Measurements from ENCODE around the gene RUNDC1.
A peak's percentile ranks its signal among the peaks of the same experiment; 100 is the strongest.

RUNDC1 gene

GRCh38 chr17:42997984-42998938, 17.9 kb downstream of the RUNDC1 start, which contains the start of gene RPL27 (continued):
- TF ChIP-seq ATF2 (tag by site-specific recombination; IDR thresholded peaks at IDR 0.05; ENCODE audit: low read depth) (peak; percentile 90), TCF7L2 (IDR thresholded peaks at IDR 0.05; ENCODE audit: borderline replicate concordance, low read depth, low read length) (no peak; the same call in 1 of the 2 replicates), ZNF624 (tag by site-specific recombination; IDR thresholded peaks at IDR 0.05) (no peak), GFI1B (tag by site-specific recombination; IDR thresholded peaks at IDR 0.05) (no peak; the same call in 1 of the 2 replicates), ZNF677 (tag by site-specific recombination; IDR thresholded peaks at IDR 0.05) (no peak), ZFHX2 (tag by site-specific recombination; conservative IDR thresholded peaks at IDR 0.05) (0 out of 2 replicates have a peak, but pooled peaks have one; percentile 8), BCL11A (tag by site-specific recombination; IDR thresholded peaks at IDR 0.05; ENCODE audit: low read depth) (peak; percentile 78), ZNF169 (tag by site-specific recombination; IDR thresholded peaks at IDR 0.05) (no peak), ZBTB6 (tag by site-specific recombination; IDR thresholded peaks at IDR 0.05) (peak; percentile 98), ZNF426 (tag by site-specific recombination; IDR thresholded peaks at IDR 0.05) (no peak), ZNF658 (tag by site-specific recombination; IDR thresholded peaks at IDR 0.05) (no peak), ZNF701 (tag by site-specific recombination; IDR thresholded peaks at IDR 0.05) (no peak), ZNF202 (tag by site-specific recombination; IDR thresholded peaks at IDR 0.05; ENCODE audit: borderline replicate concordance) (no peak), ZNF221 (tag by site-specific recombination; IDR thresholded peaks at IDR 0.05; ENCODE audit: borderline replicate concordance) (no peak), MYNN (tag by site-specific recombination; IDR thresholded peaks at IDR 0.05; ENCODE audit: borderline replicate concordance) (peak; percentile 66), ZNF843 (tag by site-specific recombination; IDR thresholded peaks at IDR 0.05) (peak; percentile 84), ZNF791 (tag by site-specific recombination; IDR thresholded peaks at IDR 0.05) (no peak), ZBTB1 (tag by site-specific recombination; IDR thresholded peaks at IDR 0.05) (no peak)
- TF ChIP-seq, protein P1, sequence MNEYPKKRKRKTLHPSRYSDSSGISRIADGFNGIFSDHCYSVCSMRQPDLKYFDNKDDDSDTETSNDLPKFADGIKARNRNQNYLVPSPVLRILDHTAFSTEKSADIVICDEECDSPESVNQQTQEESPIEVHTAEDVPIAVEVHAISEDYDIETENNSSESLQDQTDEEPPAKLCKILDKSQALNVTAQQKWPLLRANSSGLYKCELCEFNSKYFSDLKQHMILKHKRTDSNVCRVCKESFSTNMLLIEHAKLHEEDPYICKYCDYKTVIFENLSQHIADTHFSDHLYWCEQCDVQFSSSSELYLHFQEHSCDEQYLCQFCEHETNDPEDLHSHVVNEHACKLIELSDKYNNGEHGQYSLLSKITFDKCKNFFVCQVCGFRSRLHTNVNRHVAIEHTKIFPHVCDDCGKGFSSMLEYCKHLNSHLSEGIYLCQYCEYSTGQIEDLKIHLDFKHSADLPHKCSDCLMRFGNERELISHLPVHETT (tag by site-specific recombination; IDR thresholded peaks at IDR 0.05): peak; percentile 99
- TF ChIP-seq, protein P2, sequence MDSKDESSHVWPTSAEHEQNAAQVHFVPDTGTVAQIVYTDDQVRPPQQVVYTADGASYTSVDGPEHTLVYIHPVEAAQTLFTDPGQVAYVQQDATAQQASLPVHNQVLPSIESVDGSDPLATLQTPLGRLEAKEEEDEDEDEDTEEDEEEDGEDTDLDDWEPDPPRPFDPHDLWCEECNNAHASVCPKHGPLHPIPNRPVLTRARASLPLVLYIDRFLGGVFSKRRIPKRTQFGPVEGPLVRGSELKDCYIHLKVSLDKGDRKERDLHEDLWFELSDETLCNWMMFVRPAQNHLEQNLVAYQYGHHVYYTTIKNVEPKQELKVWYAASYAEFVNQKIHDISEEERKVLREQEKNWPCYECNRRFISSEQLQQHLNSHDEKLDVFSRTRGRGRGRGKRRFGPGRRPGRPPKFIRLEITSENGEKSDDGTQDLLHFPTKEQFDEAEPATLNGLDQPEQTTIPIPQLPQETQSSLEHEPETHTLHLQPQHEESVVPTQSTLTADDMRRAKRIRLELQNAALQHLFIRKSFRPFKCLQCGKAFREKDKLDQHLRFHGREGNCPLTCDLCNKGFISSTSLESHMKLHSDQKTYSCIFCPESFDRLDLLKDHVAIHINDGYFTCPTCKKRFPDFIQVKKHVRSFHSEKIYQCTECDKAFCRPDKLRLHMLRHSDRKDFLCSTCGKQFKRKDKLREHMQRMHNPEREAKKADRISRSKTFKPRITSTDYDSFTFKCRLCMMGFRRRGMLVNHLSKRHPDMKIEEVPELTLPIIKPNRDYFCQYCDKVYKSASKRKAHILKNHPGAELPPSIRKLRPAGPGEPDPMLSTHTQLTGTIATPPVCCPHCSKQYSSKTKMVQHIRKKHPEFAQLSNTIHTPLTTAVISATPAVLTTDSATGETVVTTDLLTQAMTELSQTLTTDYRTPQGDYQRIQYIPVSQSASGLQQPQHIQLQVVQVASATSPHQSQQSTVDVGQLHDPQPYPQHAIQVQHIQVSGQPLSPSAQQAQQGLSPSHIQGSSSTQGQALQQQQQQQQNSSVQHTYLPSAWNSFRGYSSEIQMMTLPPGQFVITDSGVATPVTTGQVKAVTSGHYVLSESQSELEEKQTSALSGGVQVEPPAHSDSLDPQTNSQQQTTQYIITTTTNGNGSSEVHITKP (tag by site-specific recombination; IDR thresholded peaks at IDR 0.05): peak; percentile 89
- TF ChIP-seq, protein P3, sequence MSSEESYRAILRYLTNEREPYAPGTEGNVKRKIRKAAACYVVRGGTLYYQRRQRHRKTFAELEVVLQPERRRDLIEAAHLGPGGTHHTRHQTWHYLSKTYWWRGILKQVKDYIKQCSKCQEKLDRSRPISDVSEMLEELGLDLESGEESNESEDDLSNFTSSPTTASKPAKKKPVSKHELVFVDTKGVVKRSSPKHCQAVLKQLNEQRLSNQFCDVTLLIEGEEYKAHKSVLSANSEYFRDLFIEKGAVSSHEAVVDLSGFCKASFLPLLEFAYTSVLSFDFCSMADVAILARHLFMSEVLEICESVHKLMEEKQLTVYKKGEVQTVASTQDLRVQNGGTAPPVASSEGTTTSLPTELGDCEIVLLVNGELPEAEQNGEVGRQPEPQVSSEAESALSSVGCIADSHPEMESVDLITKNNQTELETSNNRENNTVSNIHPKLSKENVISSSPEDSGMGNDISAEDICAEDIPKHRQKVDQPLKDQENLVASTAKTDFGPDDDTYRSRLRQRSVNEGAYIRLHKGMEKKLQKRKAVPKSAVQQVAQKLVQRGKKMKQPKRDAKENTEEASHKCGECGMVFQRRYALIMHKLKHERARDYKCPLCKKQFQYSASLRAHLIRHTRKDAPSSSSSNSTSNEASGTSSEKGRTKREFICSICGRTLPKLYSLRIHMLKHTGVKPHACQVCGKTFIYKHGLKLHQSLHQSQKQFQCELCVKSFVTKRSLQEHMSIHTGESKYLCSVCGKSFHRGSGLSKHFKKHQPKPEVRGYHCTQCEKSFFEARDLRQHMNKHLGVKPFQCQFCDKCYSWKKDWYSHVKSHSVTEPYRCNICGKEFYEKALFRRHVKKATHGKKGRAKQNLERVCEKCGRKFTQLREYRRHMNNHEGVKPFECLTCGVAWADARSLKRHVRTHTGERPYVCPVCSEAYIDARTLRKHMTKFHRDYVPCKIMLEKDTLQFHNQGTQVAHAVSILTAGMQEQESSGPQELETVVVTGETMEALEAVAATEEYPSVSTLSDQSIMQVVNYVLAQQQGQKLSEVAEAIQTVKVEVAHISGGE (tag by site-specific recombination; conservative IDR thresholded peaks at IDR 0.05; ENCODE audit: low read depth): peak; percentile 97
- TF ChIP-seq, protein P4, sequence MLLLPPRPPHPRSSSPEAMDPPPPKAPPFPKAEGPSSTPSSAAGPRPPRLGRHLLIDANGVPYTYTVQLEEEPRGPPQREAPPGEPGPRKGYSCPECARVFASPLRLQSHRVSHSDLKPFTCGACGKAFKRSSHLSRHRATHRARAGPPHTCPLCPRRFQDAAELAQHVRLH (tag by site-specific recombination; IDR thresholded peaks at IDR 0.05): peak; percentile 90
- TF ChIP-seq, protein P5, sequence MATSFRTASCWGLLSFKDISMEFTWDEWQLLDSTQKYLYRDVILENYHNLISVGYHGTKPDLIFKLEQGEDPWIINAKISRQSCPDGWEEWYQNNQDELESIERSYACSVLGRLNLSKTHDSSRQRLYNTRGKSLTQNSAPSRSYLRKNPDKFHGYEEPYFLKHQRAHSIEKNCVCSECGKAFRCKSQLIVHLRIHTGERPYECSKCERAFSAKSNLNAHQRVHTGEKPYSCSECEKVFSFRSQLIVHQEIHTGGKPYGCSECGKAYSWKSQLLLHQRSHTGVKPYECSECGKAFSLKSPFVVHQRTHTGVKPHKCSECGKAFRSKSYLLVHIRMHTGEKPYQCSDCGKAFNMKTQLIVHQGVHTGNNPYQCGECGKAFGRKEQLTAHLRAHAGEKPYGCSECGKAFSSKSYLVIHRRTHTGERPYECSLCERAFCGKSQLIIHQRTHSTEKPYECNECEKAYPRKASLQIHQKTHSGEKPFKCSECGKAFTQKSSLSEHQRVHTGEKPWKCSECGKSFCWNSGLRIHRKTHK (tag by site-specific recombination; IDR thresholded peaks at IDR 0.05): no peak

Data from HEK293 (cell line).